Measurements from ENCODE around the gene PPP1R9A. TPM values are rescaled to one million over a fixed set of nuclear protein-coding genes. Genes with fewer than 3 reads are reported as not detected.

Gene PPP1R9A
- polyA plus RNA-seq, 1 donor from 2014 or later = 52.8 TPM

DNA sequence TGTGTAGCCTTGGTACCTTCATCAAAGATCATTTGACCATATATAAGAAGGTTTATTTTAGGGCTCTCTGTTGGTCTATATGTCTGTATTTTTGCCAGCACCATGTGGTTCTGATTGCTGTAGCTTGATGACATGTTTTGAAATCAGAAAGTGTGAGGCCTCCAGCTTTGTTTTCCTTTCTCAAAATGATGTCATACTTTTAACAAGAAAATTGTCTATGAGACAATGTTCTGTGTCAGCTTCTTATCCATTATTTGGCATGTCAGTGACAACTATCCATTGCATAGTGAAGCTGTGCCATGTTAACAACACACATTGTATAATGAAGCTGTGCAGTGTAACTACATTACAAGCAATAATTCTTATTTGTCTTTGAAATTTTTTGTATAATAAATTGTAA is 9.1 kb upstream of the PPP1R9A start:
- Histone ChIP-seq H3K79me2 (replicated peaks; ENCODE audit: insufficient read depth, low read length) (no peaks in the 10 kb centered on the region), H3K9me3 (ENCODE audit: low read length) (no peaks in the 10 kb centered on the region), H3K27me3 (ENCODE audit: insufficient read depth, low read depth, low read length) (no peaks in the 10 kb centered on the region), H3K27ac (ENCODE audit: low read length) (peak overlapping the region; percentile 57), H3K9me2 (ENCODE audit: insufficient read depth, low read length) (no peaks in the 10 kb centered on the region), H3F3A (ENCODE audit: insufficient read depth, low read length, poor library complexity, severe bottlenecking) (no peaks in the 10 kb centered on the region), H3K9ac (ENCODE audit: low read length) (no peak overlapping the region), H3K4me3 (ENCODE audit: low read length) (no peak overlapping the region), H2AFZ (ENCODE audit: low read depth, low read length) (no peak overlapping the region), H4K20me1 (ENCODE audit: insufficient read depth) (no peaks in the 10 kb centered on the region), H3K4me2 (ENCODE audit: low read length) (no peak overlapping the region), H3K36me3 (ENCODE audit: insufficient read depth, low read length) (no peaks in the 10 kb centered on the region)
- TF ChIP-seq TAF1 (IDR thresholded peaks at IDR 0.05; ENCODE audit: low read depth) (no peak), EZH2 (IDR thresholded peaks at IDR 0.05; ENCODE audit: borderline replicate concordance, insufficient read depth, low read length, poor library complexity, severe bottlenecking) (no peak), SMC3 (conservative IDR thresholded peaks at IDR 0.05; ENCODE audit: poor library complexity) (no peak), POLR2AphosphoS5 (IDR thresholded peaks at IDR 0.05) (peak; percentile 24), EP300 (conservative IDR thresholded peaks at IDR 0.05; ENCODE audit: poor library complexity, severe bottlenecking) (no peak)

DNA sequence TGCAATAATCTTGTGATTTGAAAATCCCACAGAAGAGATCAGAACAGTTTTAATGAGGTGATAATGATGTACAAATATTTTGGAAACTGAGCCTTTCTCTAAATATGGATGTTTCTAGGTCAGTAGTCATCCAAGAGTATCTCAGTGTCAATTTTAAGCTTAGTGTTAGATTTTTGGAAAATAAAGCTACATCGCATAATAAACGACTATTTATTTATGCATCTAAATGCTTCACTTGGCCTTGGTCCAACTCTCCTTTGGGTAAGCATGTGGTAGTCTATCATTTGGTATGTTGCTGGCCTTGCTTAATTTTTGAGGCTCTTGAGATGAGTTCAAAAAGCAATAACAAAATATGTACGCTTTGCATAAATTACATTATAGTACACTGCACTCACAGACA is 5.4 kb upstream of the PPP1R9A start:
- no peak overlapping the region for H3K27ac ChIP-seq (ENCODE audit: low read length)
- no peaks in the 10 kb centered on the region for H4K20me1 ChIP-seq (ENCODE audit: insufficient read depth)
- H3K36me3 ChIP-seq (ENCODE audit: insufficient read depth, low read length) = no peaks in the 10 kb centered on the region
- H3K4me2 ChIP-seq (ENCODE audit: low read length) = no peak overlapping the region
- H3F3A ChIP-seq (ENCODE audit: insufficient read depth, low read length, poor library complexity, severe bottlenecking) = no peaks in the 10 kb centered on the region
- H3K27me3 ChIP-seq (ENCODE audit: insufficient read depth, low read depth, low read length) = no peaks in the 10 kb centered on the region
- no peak overlapping the region for H2AFZ ChIP-seq (ENCODE audit: low read depth, low read length)
- H3K9me3 ChIP-seq (ENCODE audit: low read length) = no peaks in the 10 kb centered on the region
- TF ChIP-seq, protein P1, sequence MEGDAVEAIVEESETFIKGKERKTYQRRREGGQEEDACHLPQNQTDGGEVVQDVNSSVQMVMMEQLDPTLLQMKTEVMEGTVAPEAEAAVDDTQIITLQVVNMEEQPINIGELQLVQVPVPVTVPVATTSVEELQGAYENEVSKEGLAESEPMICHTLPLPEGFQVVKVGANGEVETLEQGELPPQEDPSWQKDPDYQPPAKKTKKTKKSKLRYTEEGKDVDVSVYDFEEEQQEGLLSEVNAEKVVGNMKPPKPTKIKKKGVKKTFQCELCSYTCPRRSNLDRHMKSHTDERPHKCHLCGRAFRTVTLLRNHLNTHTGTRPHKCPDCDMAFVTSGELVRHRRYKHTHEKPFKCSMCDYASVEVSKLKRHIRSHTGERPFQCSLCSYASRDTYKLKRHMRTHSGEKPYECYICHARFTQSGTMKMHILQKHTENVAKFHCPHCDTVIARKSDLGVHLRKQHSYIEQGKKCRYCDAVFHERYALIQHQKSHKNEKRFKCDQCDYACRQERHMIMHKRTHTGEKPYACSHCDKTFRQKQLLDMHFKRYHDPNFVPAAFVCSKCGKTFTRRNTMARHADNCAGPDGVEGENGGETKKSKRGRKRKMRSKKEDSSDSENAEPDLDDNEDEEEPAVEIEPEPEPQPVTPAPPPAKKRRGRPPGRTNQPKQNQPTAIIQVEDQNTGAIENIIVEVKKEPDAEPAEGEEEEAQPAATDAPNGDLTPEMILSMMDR (IDR thresholded peaks at IDR 0.05; ENCODE audit: poor library complexity, severe bottlenecking) = no peak
- no peak for TF ChIP-seq POLR2AphosphoS5 (IDR thresholded peaks at IDR 0.05)
- no peak for TF ChIP-seq EP300 (conservative IDR thresholded peaks at IDR 0.05; ENCODE audit: poor library complexity, severe bottlenecking)
- no peak for TF ChIP-seq EZH2 (IDR thresholded peaks at IDR 0.05; ENCODE audit: borderline replicate concordance, insufficient read depth, low read length, poor library complexity, severe bottlenecking)
- no peak for TF ChIP-seq SMC3 (conservative IDR thresholded peaks at IDR 0.05; ENCODE audit: poor library complexity)
- no peaks in the 10 kb centered on the region for H3K9me2 ChIP-seq (ENCODE audit: insufficient read depth, low read length)
- H3K79me2 ChIP-seq (replicated peaks; ENCODE audit: insufficient read depth, low read length) = no peaks in the 10 kb centered on the region
- H3K4me3 ChIP-seq (ENCODE audit: low read length) = no peak overlapping the region
- no peak overlapping the region for H3K9ac ChIP-seq (ENCODE audit: low read length)

DNA sequence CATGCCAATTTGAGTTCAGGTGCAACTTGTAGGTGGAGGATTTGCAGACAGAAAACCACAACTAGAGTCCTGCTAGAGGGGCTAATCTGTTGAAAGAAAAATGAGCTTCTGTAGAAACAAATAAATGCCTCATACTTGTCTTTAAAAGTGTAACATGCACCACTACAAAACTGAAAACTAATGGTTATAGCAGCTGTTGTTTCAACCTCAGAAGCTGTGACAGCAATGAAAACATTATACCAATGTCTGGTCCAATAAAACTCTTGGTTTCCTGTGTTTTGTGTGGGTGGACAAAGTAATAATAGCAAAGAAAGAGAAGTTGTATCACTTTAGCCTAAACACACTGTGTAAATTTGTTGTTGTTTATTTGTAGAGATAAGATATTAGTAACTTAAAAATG is 3.4 kb upstream of the PPP1R9A start:
- Histone ChIP-seq H3K27me3 (ENCODE audit: insufficient read depth, low read depth, low read length) (no peaks in the 10 kb centered on the region), H3K9ac (ENCODE audit: low read length) (no peak overlapping the region), H2AFZ (ENCODE audit: low read depth, low read length) (no peak overlapping the region), H3F3A (ENCODE audit: insufficient read depth, low read length, poor library complexity, severe bottlenecking) (peaks cover 1% of the 10 kb centered on the region), H3K79me2 (replicated peaks; ENCODE audit: insufficient read depth, low read length) (peaks cover 6% of the 10 kb centered on the region), H3K9me2 (ENCODE audit: insufficient read depth, low read length) (no peaks in the 10 kb centered on the region), H3K27ac (ENCODE audit: low read length) (no peak overlapping the region), H3K4me3 (ENCODE audit: low read length) (no peak overlapping the region), H3K36me3 (ENCODE audit: insufficient read depth, low read length) (no peaks in the 10 kb centered on the region), H3K4me2 (ENCODE audit: low read length) (no peak overlapping the region), H4K20me1 (ENCODE audit: insufficient read depth) (no peaks in the 10 kb centered on the region), H3K9me3 (ENCODE audit: low read length) (no peaks in the 10 kb centered on the region)
- TF ChIP-seq SMC3 (conservative IDR thresholded peaks at IDR 0.05; ENCODE audit: poor library complexity) (no peak), EP300 (conservative IDR thresholded peaks at IDR 0.05; ENCODE audit: poor library complexity, severe bottlenecking) (no peak), RAD21 (conservative IDR thresholded peaks at IDR 0.05) (no peak), TAF1 (IDR thresholded peaks at IDR 0.05; ENCODE audit: low read depth) (no peak), POLR2AphosphoS5 (IDR thresholded peaks at IDR 0.05) (no peak), EZH2 (IDR thresholded peaks at IDR 0.05; ENCODE audit: borderline replicate concordance, insufficient read depth, low read length, poor library complexity, severe bottlenecking) (no peak), MXI1 (conservative IDR thresholded peaks at IDR 0.05; ENCODE audit: poor library complexity, severe bottlenecking) (no peak)
- TF ChIP-seq, protein P2, sequence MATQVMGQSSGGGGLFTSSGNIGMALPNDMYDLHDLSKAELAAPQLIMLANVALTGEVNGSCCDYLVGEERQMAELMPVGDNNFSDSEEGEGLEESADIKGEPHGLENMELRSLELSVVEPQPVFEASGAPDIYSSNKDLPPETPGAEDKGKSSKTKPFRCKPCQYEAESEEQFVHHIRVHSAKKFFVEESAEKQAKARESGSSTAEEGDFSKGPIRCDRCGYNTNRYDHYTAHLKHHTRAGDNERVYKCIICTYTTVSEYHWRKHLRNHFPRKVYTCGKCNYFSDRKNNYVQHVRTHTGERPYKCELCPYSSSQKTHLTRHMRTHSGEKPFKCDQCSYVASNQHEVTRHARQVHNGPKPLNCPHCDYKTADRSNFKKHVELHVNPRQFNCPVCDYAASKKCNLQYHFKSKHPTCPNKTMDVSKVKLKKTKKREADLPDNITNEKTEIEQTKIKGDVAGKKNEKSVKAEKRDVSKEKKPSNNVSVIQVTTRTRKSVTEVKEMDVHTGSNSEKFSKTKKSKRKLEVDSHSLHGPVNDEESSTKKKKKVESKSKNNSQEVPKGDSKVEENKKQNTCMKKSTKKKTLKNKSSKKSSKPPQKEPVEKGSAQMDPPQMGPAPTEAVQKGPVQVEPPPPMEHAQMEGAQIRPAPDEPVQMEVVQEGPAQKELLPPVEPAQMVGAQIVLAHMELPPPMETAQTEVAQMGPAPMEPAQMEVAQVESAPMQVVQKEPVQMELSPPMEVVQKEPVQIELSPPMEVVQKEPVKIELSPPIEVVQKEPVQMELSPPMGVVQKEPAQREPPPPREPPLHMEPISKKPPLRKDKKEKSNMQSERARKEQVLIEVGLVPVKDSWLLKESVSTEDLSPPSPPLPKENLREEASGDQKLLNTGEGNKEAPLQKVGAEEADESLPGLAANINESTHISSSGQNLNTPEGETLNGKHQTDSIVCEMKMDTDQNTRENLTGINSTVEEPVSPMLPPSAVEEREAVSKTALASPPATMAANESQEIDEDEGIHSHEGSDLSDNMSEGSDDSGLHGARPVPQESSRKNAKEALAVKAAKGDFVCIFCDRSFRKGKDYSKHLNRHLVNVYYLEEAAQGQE (IDR thresholded peaks at IDR 0.05; ENCODE audit: borderline replicate concordance) = no peak
- TF ChIP-seq, protein P1 (IDR thresholded peaks at IDR 0.05; ENCODE audit: poor library complexity, severe bottlenecking) = no peak

Measured in neural cell (in vitro differentiated cells).